WTC11 (cell line): ENCODE data around the gene CIP2A. TPM values are rescaled to one million over a fixed set of nuclear protein-coding genes. Genes with fewer than 3 reads are reported as not detected.

Experiments
- ATAC-seq: fragments of 200-7000 bp; cut with Tn5 transposase; 2 replicates; pipeline ENCODE4 v1.10.0; 2021; ENCODE audit warnings: mild to moderate bottlenecking, moderate library complexity
- CTCF ChIA-PET: fragments of 300-600 bp; sonication (Branson Sonifier 250); formaldehyde crosslinking; loops from one replicate; lab custom pipeline; 2021; ENCODE audit warnings: antibody characterized with exemption; lab: Charles Lee
- POLR2A ChIA-PET: fragments of 350-600 bp; sonication (Branson Sonifier 250); formaldehyde crosslinking; loops from one replicate; lab custom pipeline; 2021; ENCODE audit warnings: antibody characterized with exemption; lab: Charles Lee
- DNase-seq: peaks from one replicate; pipeline ENCODE4 v3.0.0; 2021; ENCODE audit warnings: low spot score
- H3K27ac Mint-ChIP-seq: 2 replicates; pipeline ENCODE4 v1.8.0; 2021; ENCODE audit warnings: mixed read lengths
- H3K27me3 Mint-ChIP-seq: 2 replicates; pipeline ENCODE4 v1.8.0; 2021; ENCODE audit warnings: low read depth, mild to moderate bottlenecking, moderate library complexity, mixed read lengths
- H3K36me3 Mint-ChIP-seq: 2 replicates; pipeline ENCODE4 v1.8.0; 2021; ENCODE audit warnings: mixed read lengths
- H3K4me1 Mint-ChIP-seq: 2 replicates; pipeline ENCODE4 v1.8.0; 2022; ENCODE audit warnings: mixed read lengths
- H3K4me3 Mint-ChIP-seq: 2 replicates; pipeline ENCODE4 v1.8.0; 2021; ENCODE audit warnings: mild to moderate bottlenecking, moderate library complexity, mixed read lengths
- H3K9me3 Mint-ChIP-seq: 2 replicates; pipeline ENCODE4 v1.8.0; 2021; ENCODE audit warnings: mixed read lengths
- ATF2 ChIP-seq: sonication (generic); formaldehyde crosslinking; IDR thresholded peaks from 2 replicates; pipeline ENCODE4 v1.8.1; 2022; ENCODE audit warnings: low read depth, missing genetic modification reagents, borderline replicate concordance
- FOXJ3 ChIP-seq: sonication (generic); formaldehyde crosslinking; IDR thresholded peaks from 2 replicates; pipeline ENCODE4 v1.9.0; 2021; ENCODE audit warnings: missing genetic modification reagents, mild to moderate bottlenecking, borderline replicate concordance
- FOXK1 ChIP-seq: sonication (generic); formaldehyde crosslinking; IDR thresholded peaks from 2 replicates; pipeline ENCODE4 v1.8.0; 2022; ENCODE audit warnings: mild to moderate bottlenecking, moderate library complexity, missing genetic modification reagents
- FOXP1 ChIP-seq: sonication (generic); formaldehyde crosslinking; IDR thresholded peaks from 2 replicates; pipeline ENCODE4 v1.8.0; 2022; ENCODE audit warnings: missing genetic modification reagents, mild to moderate bottlenecking, moderate library complexity, borderline replicate concordance
- FOXP4 ChIP-seq: sonication (generic); formaldehyde crosslinking; IDR thresholded peaks from 2 replicates; pipeline ENCODE4 v1.8.0; 2022; ENCODE audit warnings: mild to moderate bottlenecking, missing genetic modification reagents
- JAZF1 ChIP-seq: fragments of 250-450 bp; sonication (Bioruptor Pico); IDR thresholded peaks from 2 replicates; pipeline ENCODE4 v1.9.0; 2021; ENCODE audit warnings: moderate library complexity, mild to moderate bottlenecking, inconsistent platforms
- MLX ChIP-seq: sonication (generic); formaldehyde crosslinking; IDR thresholded peaks from 2 replicates; pipeline ENCODE4 v1.8.1; 2023; ENCODE audit warnings: mild to moderate bottlenecking, missing genetic modification reagents, moderate library complexity
- NFE2L1 ChIP-seq: sonication (generic); formaldehyde crosslinking; IDR thresholded peaks from 2 replicates; pipeline ENCODE4 v1.8.1; 2023; ENCODE audit warnings: missing genetic modification reagents
- NR1H2 ChIP-seq: sonication (generic); formaldehyde crosslinking; IDR thresholded peaks from 2 replicates; pipeline ENCODE4 v1.9.0; 2021; ENCODE audit warnings: mild to moderate bottlenecking, moderate library complexity, missing genetic modification reagents
- SP1 ChIP-seq: sonication (generic); formaldehyde crosslinking; conservative IDR thresholded peaks from 2 replicates; pipeline ENCODE4 v1.8.1; 2022; ENCODE audit warnings: missing genetic modification reagents
- STAT6 ChIP-seq: sonication (generic); formaldehyde crosslinking; conservative IDR thresholded peaks from 2 replicates; pipeline ENCODE4 v1.8.1; 2023; ENCODE audit warnings: mild to moderate bottlenecking, low read depth, missing genetic modification reagents, moderate library complexity
- TEAD4 ChIP-seq: sonication (generic); formaldehyde crosslinking; IDR thresholded peaks from 2 replicates; pipeline ENCODE4 v1.8.0; 2022; ENCODE audit warnings: mild to moderate bottlenecking, missing genetic modification reagents
- USF1 ChIP-seq: sonication (generic); formaldehyde crosslinking; IDR thresholded peaks from 2 replicates; pipeline ENCODE4 v1.8.0; 2022; ENCODE audit warnings: mild to moderate bottlenecking, missing genetic modification reagents
- ZNF121 ChIP-seq: sonication (generic); formaldehyde crosslinking; IDR thresholded peaks from 2 replicates; pipeline ENCODE4 v1.8.0; 2023; ENCODE audit warnings: missing genetic modification reagents
- ZNF425 ChIP-seq: fragments of 250-450 bp; sonication (Bioruptor Pico); conservative IDR thresholded peaks from 2 replicates; pipeline ENCODE4 v1.9.0; 2021; ENCODE audit warnings: mild to moderate bottlenecking
- total RNA-seq: library from RNA; stranded (reverse); gene quantifications from 3 replicates; pipeline ENCODE4 v1.2.3, GENCODE V29; 2021

Gene CIP2A
- total RNA-seq, 1 experiment from 2014 or later: 32.8 TPM

- CTCF ChIA-PET: no interaction called here
- Mint-ChIP-seq H3K36me3 (no peaks in the 10 kb centered on the region), H3K27me3 (no peaks in the 10 kb centered on the region; the same call in 1 of the 2 replicates), H3K9me3 (no peaks in the 10 kb centered on the region)
- POLR2A ChIA-PET: no interaction called here
- TF ChIP-seq NFE2L1 (CRISPR knock-in tag) (no peak), ZNF121 (CRISPR knock-in tag) (no peak), JAZF1 (CRISPR knock-in tag) (no peak), MLX (CRISPR knock-in tag) (no peak), FOXP1 (CRISPR knock-in tag) (no peak), NR1H2 (CRISPR knock-in tag) (no peak), FOXJ3 (CRISPR knock-in tag) (no peak), SP1 (CRISPR knock-in tag) (no peak), ZNF425 (no peak), STAT6 (CRISPR knock-in tag) (no peak), FOXK1 (CRISPR knock-in tag) (no peak), USF1 (CRISPR knock-in tag) (no peak)
- TF ChIP-seq, all 79 proteins: peak for 0
- Mint-ChIP-seq H3K4me1 (peaks cover 11% of the 10 kb centered on the region), H3K4me3 (no peak overlapping the region), H3K27ac (no peak overlapping the region)
- DNase-seq (no peak), ATAC-seq (no peak)
Measured at GRCh38 chr3:108595321-108595720, 6.1 kb upstream of the CIP2A start.

- peaks cover 34% of the 10 kb centered on the region for H3K4me1 Mint-ChIP-seq
- CTCF ChIA-PET: no interaction called here
Measured at GRCh38 chr3:108590460-108590859, 1.2 kb upstream of the CIP2A start.

More at GRCh38 chr3:108590460-108590859, 1.2 kb upstream of the CIP2A start:
- Mint-ChIP-seq H3K9me3 (no peaks in the 10 kb centered on the region), H3K36me3 (no peaks in the 10 kb centered on the region; the same call in 1 of the 2 replicates), H3K27ac (peak overlapping the region; percentile 93), H3K27me3 (no peaks in the 10 kb centered on the region), H3K4me3 (peak overlapping the region; percentile 98)
- no peak for ATAC-seq
- POLR2A ChIA-PET: no interaction called here
- TF ChIP-seq TEAD4 (CRISPR knock-in tag): no peak
- no peak for TF ChIP-seq STAT6 (CRISPR knock-in tag)
- no peak for TF ChIP-seq ATF2
- no peak for TF ChIP-seq FOXP4 (CRISPR knock-in tag)
- DNase-seq: no peak
